GM19467 (cell line): ENCODE results near the gene CSNK1D.

ENCODE experiments used
- ATAC-seq: cut with Tn5 transposase; IDR thresholded peaks from one replicate; pipeline ENCODE4 v1.9.1; 2021; ENCODE audit warnings: mild to moderate bottlenecking, moderate library complexity; ENCODE audit not compliant: unreplicated experiment

CSNK1D gene

GRCh38 chr17:82273327-82274133 is at the start of gene CSNK1D:
Gene CSNK1D, minus strand, starts transcription at chr17:82273700. Its CDS starts 319 bp downstream, at chr17:82273381.
- peak; percentile 58 for ATAC-seq

GRCh38 chr17:82322526-82323453 is 49.3 kb upstream of the CSNK1D start:
- ATAC-seq, result no peak

- no peak for ATAC-seq
Measured at GRCh38 chr17:82321947-82322466, 48.5 kb upstream of the CSNK1D start.

GRCh38 chr17:82320956-82321927 is 47.7 kb upstream of the CSNK1D start:
- ATAC-seq, result no peak

DNA sequence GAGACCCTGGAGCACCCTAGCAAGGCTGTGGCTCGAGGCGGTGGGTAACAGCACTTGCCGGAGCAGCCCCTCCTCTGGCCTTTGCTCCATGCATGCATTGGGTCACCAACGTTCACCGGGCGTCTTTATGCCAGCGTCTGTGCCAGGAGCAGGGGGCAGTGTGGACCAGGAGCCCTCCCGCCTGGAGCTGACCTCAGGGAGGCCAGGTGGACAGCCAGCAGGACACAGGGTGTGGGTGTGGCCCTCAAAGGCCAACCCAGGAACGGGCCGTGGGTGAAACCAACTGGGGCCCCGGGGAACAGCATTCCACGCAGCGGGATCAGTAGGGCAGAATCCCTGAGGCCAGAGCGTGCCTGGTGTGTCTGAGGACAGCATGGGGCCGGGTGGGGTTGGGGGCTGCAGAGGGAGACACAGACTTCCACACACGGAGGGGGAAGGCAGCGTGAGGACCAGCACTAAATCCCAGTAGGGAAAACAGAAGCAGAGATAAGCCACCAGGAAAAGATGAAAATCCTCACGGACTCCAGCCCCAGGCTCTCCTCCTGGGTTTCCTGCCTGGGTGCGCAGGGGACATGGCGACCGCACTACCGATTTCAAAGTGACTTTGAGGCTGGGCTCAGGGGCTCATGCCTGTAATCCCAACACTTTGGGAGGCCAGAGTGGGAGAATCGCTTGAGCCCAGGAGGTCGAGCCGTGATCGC is 46.8 kb upstream of the CSNK1D start:
- ATAC-seq, result no peak

GRCh38 chr17:82319619-82320062 is 46.1 kb upstream of the CSNK1D start:
- no peak for ATAC-seq

- no peak for ATAC-seq
Measured at GRCh38 chr17:82318772-82319606, 45.5 kb upstream of the CSNK1D start.

GRCh38 chr17:82318169-82318498 is 44.6 kb upstream of the CSNK1D start:
- ATAC-seq, result no peak

DNA sequence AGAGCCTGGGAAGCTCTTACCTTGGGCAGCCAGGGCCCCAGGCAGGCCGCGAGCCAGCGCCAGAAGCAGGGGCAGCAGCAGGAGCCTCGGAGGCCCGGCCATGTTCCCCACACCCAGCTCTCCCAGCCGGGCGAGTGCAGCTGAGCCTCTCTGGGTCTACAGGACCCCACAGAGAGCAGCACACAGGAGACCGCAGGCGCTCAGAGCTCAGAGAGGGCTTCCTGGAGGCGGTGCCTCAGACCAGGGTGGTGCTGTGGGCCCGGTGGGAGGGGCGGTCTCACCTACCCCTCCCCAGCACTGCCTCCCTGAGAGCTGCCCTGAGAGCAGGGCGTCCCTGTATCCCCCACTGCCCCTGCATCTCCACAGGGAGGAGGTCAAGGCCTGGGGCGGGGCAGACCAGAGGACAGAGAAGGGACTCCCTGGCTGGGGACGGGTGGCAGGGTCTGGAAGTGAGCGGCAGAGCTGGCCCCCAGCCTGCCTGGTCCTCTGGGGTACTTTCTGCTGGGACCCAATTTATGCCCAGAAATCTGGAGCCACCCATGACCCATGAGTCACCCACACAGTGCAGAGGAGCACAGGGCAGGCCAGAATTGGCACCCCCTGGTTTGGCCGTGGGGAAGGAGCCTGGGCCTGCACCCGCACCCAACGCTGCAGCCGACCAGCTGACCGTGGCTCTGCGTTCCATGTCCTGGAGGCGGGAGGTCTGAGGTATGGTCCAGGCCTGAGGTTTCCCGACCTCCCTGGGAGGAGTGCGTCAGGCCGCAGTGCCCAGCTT is 44.1 kb upstream of the CSNK1D start, which contains the start of gene CD7:
TSS of gene CD7 (minus strand) at position 215 of the 775 bp plus-strand sequence. CDS start at position 102, 113 bp downstream.
- no peak for ATAC-seq

DNA sequence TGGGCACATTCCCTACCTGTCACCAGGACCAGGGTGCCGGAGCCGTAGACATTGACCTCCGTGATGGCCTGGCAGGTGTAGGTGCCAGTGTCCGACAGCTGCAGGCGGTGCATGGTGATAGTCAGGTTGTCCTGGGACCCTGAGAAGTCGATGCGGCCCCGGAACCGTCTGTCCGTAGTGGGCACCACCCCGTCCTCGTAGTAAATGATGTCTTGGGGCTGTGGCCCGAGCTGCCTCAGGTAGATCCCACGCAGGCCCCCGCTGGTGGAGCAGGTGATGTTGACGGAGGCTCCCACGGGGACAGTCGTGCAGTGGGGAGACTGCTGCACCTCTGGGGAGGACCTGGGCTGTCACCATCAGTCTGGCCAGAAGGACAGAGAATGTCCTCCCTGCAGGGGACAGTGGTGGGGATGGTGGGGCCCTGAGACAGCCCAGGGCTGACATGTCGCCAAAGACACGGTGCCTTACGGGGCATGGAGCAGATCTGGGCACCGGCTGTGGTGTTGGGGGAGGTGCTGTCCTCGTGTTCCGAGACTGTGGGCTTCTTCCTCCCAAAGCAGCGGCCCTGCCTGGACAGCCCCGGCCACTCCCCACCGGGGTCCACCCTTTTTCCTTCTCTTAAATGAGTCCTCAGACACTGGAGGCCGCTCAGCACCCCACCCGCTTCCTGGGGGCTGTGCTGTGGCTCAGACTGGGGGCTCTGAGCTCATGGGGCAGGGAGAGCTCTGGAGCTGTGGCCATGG is 43.3 kb upstream of the CSNK1D start:
- no peak for ATAC-seq

GRCh38 chr17:82315703-82316358 is 42.3 kb upstream of the CSNK1D start:
- ATAC-seq, result no peak

DNA sequence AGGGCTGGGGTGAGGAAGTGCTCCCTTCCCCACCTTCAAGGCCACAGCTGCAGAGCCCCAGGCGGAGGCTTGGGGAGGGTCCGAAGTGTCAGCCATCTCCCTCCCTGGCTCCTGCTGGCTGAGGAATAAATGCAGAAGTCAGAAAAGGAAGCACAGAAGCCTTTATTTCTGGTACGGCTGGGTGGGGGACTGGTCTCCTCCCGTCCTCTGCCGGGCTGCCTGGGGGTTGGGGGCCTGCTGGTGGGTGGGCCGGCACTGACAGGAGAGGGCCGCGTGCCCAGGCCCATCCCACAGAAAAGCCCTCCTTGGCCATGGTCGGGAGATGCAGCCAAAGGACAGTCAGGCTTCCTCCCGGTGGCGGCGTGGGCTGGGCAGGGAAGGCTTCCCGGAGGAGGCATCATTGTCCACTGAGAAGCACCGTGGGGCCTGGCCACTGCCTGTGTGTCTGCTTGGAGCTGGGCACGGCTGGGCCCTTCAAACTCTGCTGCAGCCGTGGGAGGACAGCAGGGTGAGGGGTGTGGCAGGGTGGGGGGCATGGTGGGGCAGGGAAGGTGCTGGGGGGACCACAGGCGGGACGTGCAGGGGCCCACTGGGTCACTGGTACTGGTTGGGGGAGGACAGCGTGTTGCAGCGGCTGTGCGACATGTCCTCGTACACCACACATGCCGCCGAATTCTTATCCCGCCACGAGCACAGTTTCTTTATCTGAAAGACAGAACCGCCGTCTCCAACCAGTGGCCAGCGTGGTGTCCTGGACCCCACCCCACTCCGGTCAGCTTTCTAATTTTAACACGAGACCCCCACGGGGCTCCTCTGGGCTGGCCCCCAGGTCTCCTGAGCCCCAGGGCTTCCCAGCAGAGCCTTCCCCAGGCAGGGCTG is 41.5 kb upstream of the CSNK1D start:
- no peak for ATAC-seq

DNA sequence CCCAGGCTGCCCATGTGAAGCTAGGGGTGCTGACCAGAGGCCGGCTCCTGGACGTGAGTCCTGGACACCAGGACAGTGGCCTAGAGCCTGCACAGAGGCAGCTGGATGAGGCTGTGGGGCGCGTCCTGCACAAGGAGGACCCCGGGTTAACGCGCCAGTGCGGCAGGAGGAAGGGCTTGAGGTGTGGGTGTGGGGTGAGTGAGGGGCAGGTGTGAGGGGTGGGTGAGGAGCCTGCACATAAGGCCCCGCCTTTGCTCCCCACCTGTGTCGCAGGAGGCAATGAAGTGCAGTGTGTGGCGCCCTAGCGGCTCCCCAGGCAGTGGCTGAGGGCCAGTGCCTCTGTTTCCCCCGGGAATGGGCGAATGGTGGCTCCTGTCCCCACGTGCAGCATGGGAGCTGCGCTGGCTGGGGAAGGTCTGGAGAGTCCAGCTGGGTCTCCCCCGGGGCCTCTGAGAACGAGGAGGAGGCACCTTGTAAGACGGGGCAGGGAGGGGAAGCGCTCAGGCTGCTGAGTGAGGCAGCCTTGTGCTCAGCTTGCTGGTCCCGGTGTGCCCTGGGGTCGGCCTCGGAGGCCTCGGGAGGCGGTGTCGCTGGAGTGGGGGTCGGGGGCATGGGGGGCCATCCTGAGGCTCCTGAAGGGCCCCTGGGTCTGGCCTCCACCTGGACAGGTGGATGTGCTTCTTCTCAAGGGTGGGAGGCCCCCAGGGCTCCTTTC is 40.7 kb upstream of the CSNK1D start:
- ATAC-seq, result no peak

GRCh38 chr17:82313195-82314011 is 39.9 kb upstream of the CSNK1D start:
- no peak for ATAC-seq
